Erythroblast (primary cell): ENCODE data around the gene PPP1R10.

ENCODE experiments used
- GATA1 ChIP-seq: IDR thresholded peaks from 2 replicates; pipeline ENCODE4 v1.6.1; 2011; ENCODE audit warnings: low read depth, mild to moderate bottlenecking, control low read depth, low read length, moderate library complexity
- POLR2A ChIP-seq: IDR thresholded peaks from 2 replicates; pipeline ENCODE4 v1.6.1; 2011; ENCODE audit warnings: mild to moderate bottlenecking, low read length

- TF ChIP-seq POLR2A: no peak
- no peak for TF ChIP-seq GATA1
Measured at GRCh38 chr6:30578051-30578450, 39.0 kb downstream of the PPP1R10 start.
